ENCODE measurements around the gene GET3. TPM values are rescaled to one million over a fixed set of nuclear protein-coding genes. Genes with fewer than 3 reads are reported as not detected.

The GET3 gene
- total and polyA plus RNA-seq, 2 of the 13 experiments (the other 11 are each of a cell fraction or from before 2014, with no cell fraction given), result 57.7 to 59.4 TPM

DNA sequence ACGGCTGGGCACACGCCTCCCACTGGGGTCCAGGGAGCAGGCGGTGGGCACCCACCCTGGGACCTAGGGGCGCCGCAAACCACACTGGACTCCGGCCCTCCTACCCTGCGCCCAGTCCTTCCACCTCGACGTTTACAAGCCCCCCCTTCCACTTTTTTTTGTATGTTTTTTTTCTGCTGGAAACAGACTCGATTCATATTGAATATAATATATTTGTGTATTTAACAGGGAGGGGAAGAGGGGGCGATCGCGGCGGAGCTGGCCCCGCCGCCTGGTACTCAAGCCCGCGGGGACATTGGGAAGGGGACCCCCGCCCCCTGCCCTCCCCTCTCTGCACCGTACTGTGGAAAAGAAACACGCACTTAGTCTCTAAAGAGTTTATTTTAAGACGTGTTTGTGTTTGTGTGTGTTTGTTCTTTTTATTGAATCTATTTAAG, 55.6 kb downstream of the GET3 start (continued):
- TF ChIP-seq ZNF558 (CRISPR knock-in tag; IDR thresholded peaks at IDR 0.05; ENCODE audit: borderline replicate concordance), result 0 out of 2 replicates have a peak, but pooled peaks have one; percentile 1
- TF ChIP-seq, protein P1, sequence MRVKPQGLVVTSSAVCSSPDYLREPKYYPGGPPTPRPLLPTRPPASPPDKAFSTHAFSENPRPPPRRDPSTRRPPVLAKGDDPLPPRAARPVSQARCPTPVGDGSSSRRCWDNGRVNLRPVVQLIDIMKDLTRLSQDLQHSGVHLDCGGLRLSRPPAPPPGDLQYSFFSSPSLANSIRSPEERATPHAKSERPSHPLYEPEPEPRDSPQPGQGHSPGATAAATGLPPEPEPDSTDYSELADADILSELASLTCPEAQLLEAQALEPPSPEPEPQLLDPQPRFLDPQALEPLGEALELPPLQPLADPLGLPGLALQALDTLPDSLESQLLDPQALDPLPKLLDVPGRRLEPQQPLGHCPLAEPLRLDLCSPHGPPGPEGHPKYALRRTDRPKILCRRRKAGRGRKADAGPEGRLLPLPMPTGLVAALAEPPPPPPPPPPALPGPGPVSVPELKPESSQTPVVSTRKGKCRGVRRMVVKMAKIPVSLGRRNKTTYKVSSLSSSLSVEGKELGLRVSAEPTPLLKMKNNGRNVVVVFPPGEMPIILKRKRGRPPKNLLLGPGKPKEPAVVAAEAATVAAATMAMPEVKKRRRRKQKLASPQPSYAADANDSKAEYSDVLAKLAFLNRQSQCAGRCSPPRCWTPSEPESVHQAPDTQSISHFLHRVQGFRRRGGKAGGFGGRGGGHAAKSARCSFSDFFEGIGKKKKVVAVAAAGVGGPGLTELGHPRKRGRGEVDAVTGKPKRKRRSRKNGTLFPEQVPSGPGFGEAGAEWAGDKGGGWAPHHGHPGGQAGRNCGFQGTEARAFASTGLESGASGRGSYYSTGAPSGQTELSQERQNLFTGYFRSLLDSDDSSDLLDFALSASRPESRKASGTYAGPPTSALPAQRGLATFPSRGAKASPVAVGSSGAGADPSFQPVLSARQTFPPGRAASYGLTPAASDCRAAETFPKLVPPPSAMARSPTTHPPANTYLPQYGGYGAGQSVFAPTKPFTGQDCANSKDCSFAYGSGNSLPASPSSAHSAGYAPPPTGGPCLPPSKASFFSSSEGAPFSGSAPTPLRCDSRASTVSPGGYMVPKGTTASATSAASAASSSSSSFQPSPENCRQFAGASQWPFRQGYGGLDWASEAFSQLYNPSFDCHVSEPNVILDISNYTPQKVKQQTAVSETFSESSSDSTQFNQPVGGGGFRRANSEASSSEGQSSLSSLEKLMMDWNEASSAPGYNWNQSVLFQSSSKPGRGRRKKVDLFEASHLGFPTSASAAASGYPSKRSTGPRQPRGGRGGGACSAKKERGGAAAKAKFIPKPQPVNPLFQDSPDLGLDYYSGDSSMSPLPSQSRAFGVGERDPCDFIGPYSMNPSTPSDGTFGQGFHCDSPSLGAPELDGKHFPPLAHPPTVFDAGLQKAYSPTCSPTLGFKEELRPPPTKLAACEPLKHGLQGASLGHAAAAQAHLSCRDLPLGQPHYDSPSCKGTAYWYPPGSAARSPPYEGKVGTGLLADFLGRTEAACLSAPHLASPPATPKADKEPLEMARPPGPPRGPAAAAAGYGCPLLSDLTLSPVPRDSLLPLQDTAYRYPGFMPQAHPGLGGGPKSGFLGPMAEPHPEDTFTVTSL (CRISPR knock-in tag; IDR thresholded peaks at IDR 0.05; ENCODE audit: borderline replicate concordance), result 0 out of 2 replicates have a peak, but pooled peaks have one; percentile 2
- no peak for TF ChIP-seq ZNF251 (CRISPR knock-in tag; IDR thresholded peaks at IDR 0.05)
- TF ChIP-seq ZNF879 (CRISPR knock-in tag; IDR thresholded peaks at IDR 0.05), result no peak
- 0 out of 2 replicates have a peak, but pooled peaks have one; percentile 5 for TF ChIP-seq HMG20A (CRISPR knock-in tag; IDR thresholded peaks at IDR 0.05; ENCODE audit: borderline replicate concordance)
- 0 out of 2 replicates have a peak, but pooled peaks have one; percentile 8 for TF ChIP-seq ZNF441 (CRISPR knock-in tag; IDR thresholded peaks at IDR 0.05; ENCODE audit: borderline replicate concordance)
- TF ChIP-seq MIER3 (CRISPR knock-in tag; IDR thresholded peaks at IDR 0.05; ENCODE audit: borderline replicate concordance), result 0 out of 2 replicates have a peak, but pooled peaks have one; percentile 0
- TF ChIP-seq ZSCAN12 (CRISPR knock-in tag; IDR thresholded peaks at IDR 0.05), result no peak
- no peak for TF ChIP-seq ZNF652 (CRISPR knock-in tag; IDR thresholded peaks at IDR 0.05; ENCODE audit: borderline replicate concordance, low read depth)
- TF ChIP-seq ZBTB3 (CRISPR knock-in tag; IDR thresholded peaks at IDR 0.05; ENCODE audit: borderline replicate concordance, low read depth), result no peak

Data from HepG2 (cell line).